Measurements from ENCODE around the gene HAPLN1.

DNA sequence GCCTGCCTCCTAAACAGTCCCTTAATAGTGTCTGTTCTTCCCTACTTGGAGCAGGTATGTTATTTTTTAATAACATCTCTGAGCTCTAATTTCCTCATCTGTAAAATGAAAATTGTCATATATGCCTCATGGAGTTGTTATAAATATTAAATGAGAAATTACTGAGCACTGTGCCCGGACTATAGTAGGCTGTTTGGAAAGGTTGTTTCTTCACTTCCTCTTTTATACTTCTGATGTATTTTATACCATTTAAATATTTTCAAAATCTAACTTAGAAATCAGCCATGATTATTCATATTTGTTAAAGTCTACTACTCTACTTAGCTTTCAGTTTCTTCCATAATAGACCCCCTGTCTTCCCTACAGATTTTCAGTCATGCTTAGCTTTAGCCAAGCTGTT, 30.5 kb upstream of the HAPLN1 start:
- TF ChIP-seq, protein P1, sequence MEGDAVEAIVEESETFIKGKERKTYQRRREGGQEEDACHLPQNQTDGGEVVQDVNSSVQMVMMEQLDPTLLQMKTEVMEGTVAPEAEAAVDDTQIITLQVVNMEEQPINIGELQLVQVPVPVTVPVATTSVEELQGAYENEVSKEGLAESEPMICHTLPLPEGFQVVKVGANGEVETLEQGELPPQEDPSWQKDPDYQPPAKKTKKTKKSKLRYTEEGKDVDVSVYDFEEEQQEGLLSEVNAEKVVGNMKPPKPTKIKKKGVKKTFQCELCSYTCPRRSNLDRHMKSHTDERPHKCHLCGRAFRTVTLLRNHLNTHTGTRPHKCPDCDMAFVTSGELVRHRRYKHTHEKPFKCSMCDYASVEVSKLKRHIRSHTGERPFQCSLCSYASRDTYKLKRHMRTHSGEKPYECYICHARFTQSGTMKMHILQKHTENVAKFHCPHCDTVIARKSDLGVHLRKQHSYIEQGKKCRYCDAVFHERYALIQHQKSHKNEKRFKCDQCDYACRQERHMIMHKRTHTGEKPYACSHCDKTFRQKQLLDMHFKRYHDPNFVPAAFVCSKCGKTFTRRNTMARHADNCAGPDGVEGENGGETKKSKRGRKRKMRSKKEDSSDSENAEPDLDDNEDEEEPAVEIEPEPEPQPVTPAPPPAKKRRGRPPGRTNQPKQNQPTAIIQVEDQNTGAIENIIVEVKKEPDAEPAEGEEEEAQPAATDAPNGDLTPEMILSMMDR (IDR thresholded peaks at IDR 0.05) = no peak
- no peak for TF ChIP-seq EZH2phosphoT487 (IDR thresholded peaks at IDR 0.05; ENCODE audit: borderline replicate concordance, low read depth)

All from SK-N-SH (cell line).